NCI-H1092 treated with DMSO at 0.1 percent for 48 hours (cell line): ENCODE measurements around the gene CMTM7.
A peak's percentile ranks its signal among the peaks of the same experiment; 100 is the strongest.

Experiments
- DNase-seq: peaks from one replicate; lab custom pipeline; 2025; lab: John Stamatoyannopoulos, UW

CMTM7 gene

DNA sequence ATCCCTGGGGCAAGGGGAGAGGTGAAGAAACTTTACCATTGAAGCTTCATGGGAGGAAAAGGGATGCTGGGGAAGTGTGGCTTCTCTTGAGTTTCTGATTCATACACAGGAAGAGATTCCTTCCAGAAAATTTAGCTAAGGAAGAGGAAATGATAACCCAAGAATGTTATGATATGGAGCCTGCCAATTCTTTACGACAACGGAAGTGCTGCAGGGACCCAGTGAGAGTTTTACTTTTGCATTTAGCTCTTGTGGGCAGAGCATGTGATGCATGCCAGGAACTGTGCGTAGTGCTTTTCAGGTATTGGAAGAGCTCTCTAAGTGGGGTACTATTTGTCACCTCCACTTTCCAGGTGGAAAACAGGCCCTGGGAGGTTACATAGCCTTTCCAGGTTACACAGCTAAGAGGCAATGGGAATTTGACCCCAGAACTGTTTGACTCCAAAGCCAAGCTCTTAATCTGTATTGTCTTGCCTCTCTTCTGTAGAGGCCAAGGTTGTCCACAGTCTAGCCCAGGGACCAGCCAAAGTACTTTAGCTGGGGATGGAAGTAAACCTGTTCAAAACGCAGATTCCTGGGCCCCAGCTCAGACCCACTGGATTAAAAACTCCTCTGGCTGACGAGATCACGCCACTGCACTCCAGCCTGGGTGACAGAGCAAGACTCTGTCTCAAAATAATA, 23.0 kb downstream of the CMTM7 start:
- no peak for DNase-seq

GRCh38 chr3:32419742-32420125, 28.1 kb downstream of the CMTM7 start:
- DNase-seq, result no peak

- DNase-seq, result no peak
These were observed 28.7 kb downstream of the CMTM7 start for GRCh38 chr3:32420126-32421038.

- no peak for DNase-seq
These were observed 29.5 kb downstream of the CMTM7 start for GRCh38 chr3:32421185-32421584.

GRCh38 chr3:32421991-32422859, 30.6 kb downstream of the CMTM7 start:
- peak; percentile 38 for DNase-seq

- DNase-seq, result no peak
These were observed 31.3 kb downstream of the CMTM7 start for GRCh38 chr3:32422943-32423342.

GRCh38 chr3:32423534-32423933, 31.9 kb downstream of the CMTM7 start:
- DNase-seq, result no peak

GRCh38 chr3:32423956-32424557, 32.4 kb downstream of the CMTM7 start:
- no peak for DNase-seq

- DNase-seq, result no peak
These were observed 33.1 kb downstream of the CMTM7 start for GRCh38 chr3:32424581-32425250.

DNA sequence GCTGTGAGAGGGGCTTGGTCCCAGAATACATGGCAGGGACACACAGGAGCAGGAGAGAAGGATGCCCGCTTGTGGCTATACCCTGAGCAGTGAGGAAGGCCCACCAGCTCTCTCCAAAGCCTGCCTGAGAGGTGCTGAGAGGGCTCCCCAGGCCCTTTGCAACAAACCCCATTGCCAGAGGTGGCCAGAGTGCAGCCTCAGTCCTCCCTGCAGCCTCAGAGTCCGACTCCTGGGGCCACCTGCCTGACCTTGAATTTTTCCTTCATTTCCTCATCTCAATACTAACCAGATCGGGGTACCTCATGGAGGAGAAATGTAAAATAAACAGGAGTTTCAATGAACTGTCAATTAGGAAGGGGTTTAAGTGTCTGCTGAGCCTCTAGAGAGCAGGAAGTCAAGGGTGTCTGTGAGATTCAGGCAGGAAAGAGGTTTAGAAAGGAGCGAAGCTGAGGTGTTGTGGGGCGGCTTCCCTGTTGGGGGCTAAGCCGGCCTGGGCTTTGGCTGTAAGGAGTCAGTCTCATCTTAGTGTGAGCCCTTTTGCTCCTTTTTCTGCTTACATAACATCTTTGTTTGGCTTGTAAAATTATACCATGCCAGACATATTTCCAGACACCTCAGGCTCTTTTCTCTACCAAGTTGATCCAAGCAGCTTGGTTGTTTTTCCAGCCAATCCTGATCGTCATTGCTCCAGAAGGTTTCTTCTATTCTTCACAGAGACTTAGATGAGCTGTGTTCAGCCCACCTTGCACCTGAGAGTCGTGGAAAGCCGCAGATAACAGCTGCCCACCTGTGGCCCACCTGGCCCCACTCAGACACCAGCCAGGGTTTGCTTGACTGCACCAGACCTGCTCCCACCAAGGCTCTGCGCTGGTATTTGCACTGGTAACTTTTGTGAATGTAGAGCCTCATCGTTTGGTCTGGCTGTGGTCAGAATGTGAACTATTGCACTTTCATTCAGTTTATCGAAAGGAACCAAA, 36.7 kb downstream of the CMTM7 start:
- DNase-seq, result no peak

- DNase-seq, result no peak
These were observed 39.2 kb downstream of the CMTM7 start for GRCh38 chr3:32430900-32431299.

DNA sequence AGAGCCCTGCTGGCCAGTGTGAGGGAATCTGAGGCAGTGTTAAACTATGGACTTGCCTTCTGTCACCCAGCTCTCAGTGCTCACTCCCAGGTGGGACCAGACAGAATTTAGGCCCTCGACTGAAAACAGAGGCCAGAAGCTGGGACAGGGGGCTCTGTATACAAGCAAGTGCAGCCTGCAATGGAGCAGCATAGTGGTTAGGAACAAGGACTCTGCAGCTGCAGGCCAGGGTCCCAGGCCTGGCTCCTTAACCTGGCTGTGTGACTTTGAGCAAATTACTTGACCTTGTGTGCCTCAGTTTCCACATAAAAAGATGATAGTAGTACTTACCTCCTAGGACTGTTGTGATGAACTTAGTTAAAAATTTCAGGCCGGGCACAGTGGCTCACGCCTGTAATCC, 39.8 kb downstream of the CMTM7 start:
- DNase-seq, result no peak

DNA sequence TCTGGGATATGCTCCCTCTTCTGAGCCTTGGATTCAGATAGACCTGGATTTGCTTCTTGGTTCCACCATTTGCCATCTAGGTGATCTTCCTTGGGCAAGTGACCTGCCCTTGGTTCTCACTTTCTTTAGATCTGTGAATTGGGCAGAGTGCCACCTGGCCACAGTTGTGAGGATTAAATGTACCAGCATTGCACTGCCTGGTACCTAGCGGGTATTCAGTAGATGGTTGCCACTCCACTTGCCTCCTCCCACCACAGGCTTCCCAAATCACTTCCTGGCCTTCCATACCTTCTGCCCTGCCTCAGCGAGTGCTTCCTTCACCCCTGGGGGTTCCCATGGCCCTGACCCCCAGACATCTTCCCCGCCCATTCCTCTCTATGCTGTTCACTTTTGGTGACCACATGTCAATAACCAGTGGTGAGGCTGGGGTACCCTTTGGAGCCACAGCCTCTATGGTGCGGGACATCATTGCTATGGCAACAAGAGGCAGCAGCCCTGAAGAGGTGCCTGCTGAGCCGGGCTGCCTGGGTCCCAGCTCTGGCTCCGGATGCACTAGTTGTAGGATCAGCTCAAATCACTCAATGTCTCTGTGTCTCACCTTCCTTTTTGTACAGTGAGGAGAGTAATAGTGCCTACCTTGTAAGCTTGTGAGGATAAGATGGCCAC, 40.5 kb downstream of the CMTM7 start:
- DNase-seq, result no peak

DNA sequence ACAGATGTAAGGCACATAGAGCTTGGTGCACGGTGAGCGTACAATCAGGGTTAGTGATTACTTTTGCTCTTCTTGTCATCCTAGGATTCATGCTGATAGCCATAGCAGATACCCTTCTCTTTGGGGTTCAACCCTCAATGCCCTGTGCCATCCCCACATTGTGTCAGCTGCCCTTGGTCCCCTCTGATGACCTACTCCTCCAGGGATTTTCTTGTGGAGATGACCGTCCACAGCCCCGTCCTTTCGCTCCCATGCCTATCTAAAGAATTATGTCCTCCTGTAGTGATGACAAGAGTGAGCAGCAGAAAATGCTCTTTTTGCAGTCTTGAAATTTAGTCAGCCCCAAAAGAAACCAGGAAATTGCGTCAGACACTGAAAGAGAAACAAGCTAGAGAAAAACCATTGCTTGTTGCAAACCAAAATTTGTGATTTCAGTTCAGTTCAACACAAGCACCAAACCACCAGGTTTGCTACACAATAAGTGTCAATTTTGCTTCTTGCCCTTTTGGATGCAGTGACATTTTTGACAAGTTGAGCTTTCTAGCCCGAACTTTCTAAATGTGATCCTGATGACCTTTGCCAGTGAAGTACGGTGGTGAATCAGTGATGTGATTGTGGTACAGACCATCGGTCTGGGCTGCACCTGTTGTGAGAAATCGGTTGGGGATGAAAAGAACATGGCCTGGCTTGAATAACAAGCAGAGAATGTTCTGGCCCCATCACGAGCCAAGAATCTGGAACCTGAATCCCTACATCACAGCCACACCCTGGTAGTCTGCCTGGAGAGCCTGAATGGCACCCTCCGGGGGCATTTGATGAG, 41.3 kb downstream of the CMTM7 start:
- DNase-seq, result no peak

GRCh38 chr3:32434206-32434605, 42.6 kb downstream of the CMTM7 start:
- DNase-seq, result no peak

DNA sequence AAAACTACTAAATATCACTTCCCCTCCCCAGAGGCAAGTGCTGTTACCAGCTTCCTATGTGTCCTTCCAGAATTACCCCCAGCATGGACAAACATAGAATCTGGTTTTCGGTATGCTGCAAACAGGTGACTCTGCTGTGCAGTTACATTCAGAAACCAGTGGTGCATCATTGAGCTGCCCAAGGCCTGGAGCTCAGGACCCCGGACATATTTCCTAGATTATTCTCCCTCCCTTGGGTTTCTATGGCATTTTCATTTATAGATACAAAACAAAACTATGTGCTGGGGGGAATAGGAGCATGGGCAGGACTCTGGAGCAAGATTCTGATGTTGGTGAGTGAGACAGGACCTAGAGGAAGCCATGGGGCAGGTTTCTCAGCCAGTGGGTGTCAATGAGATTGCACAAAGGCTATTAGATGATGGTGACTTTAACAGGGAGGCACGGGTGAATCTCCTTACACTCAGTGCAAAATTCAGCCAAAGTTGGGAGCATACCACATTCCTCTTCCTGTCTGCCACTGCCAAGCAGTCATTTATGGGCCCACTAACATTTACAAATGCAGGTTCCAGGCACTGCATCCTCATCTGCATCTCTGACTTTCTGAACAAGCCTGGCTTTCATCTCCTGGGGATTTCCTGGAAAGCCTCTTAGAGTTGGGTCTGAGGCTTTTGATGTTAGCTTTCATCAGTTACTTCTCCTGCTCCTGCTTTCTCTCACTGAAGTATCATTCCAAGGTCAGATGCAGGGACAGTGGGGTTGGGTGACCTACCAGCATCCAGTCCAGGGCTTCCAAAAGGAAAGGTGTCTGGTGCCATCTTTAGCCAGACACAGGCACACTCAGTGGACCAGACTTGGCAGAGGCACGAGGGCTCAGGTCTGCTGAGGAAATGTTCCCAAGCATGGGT, 44.5 kb downstream of the CMTM7 start:
- no peak for DNase-seq

GRCh38 chr3:32436816-32437189, 45.1 kb downstream of the CMTM7 start:
- no peak for DNase-seq

- DNase-seq, result no peak
These were observed 46.2 kb downstream of the CMTM7 start for GRCh38 chr3:32437896-32438295.
